ENCODE data around the gene MRPS16.

The MRPS16 gene

GRCh38 chr10:73238990-73239566 is 13.4 kb downstream of the MRPS16 start:
- no peak for DNase-seq

- no peak for DNase-seq
Observed at GRCh38 chr10:73234695-73235094, 17.7 kb downstream of the MRPS16 start.

- no peak for DNase-seq
Observed at GRCh38 chr10:73233883-73234282, 18.6 kb downstream of the MRPS16 start.

- peak; percentile 6 for DNase-seq
Observed at GRCh38 chr10:73232887-73233286, 19.6 kb downstream of the MRPS16 start.

GRCh38 chr10:73229567-73229966 is 22.9 kb downstream of the MRPS16 start:
- DNase-seq, result peak; percentile 76

- peak; percentile 68 for DNase-seq
Observed at GRCh38 chr10:73228247-73228646, 24.2 kb downstream of the MRPS16 start.

- no peak for DNase-seq
Observed at GRCh38 chr10:73226663-73227062, 25.8 kb downstream of the MRPS16 start.

GRCh38 chr10:73225518-73225917 is 26.9 kb downstream of the MRPS16 start:
- no peak for DNase-seq

GRCh38 chr10:73220989-73221388 is 31.5 kb downstream of the MRPS16 start:
- DNase-seq, result no peak

GRCh38 chr10:73219384-73219783 is 33.1 kb downstream of the MRPS16 start:
- no peak for DNase-seq

GRCh38 chr10:73218431-73219191 is 33.8 kb downstream of the MRPS16 start:
- peak; percentile 12 for DNase-seq

- no peak for DNase-seq
Observed at GRCh38 chr10:73217628-73218027, 34.8 kb downstream of the MRPS16 start.

GRCh38 chr10:73215749-73216148 is 36.7 kb downstream of the MRPS16 start:
- no peak for DNase-seq

- DNase-seq, result no peak
Observed at GRCh38 chr10:73211106-73211811, 41.2 kb downstream of the MRPS16 start.

GRCh38 chr10:73210395-73211105 is 41.9 kb downstream of the MRPS16 start:
- no peak for DNase-seq

- no peak for DNase-seq
Observed at GRCh38 chr10:73209705-73210104, 42.7 kb downstream of the MRPS16 start.

GRCh38 chr10:73207883-73208282 is 44.6 kb downstream of the MRPS16 start:
- DNase-seq, result no peak

- peak; percentile 17 for DNase-seq
Observed at GRCh38 chr10:73206385-73206784, 46.1 kb downstream of the MRPS16 start.

GRCh38 chr10:73205890-73206289 is 46.6 kb downstream of the MRPS16 start:
- DNase-seq, result peak; percentile 26

GRCh38 chr10:73205081-73205480 is 47.4 kb downstream of the MRPS16 start:
- DNase-seq, result peak; percentile 37

Measured in inflammatory macrophage treated with lipopolysaccharide for 4 hours (primary cell).